SU-DHL-6 (cell line): ENCODE results near the gene DIAPH2.

Experiments
- H2AFZ ChIP-seq: fragments of 200-600 bp; sonication (generic); 2 replicates; pipeline ENCODE4 v1.6.1; 2014; ENCODE audit warnings: low read depth, mild to moderate bottlenecking, moderate library complexity, mixed read lengths, antibody characterized with exemption, low read length; ENCODE audit not compliant: severe bottlenecking
- H3F3A ChIP-seq: fragments of 200-600 bp; shearing (Covaris generic); 2 replicates; pipeline ENCODE4 v1.6.0; 2016; ENCODE audit warnings: antibody characterized with exemption, mild to moderate bottlenecking; ENCODE audit not compliant: insufficient read depth
- H3K27ac ChIP-seq: fragments of 200-600 bp; sonication (generic); 2 replicates; pipeline ENCODE4 v1.5.1; 2016; ENCODE audit warnings: low read depth, mild to moderate bottlenecking, low read length, moderate library complexity, mixed read lengths
- H3K27me3 ChIP-seq: fragments of 200-600 bp; sonication (generic), shearing (Covaris generic); 2 replicates; pipeline ENCODE4 v1.6.0; 2014; ENCODE audit warnings: mild to moderate bottlenecking, low read length
- H3K36me3 ChIP-seq: fragments of 200-600 bp; sonication (generic); 2 replicates; pipeline ENCODE4 v1.6.1; 2014; ENCODE audit warnings: mild to moderate bottlenecking, low read length, mixed read lengths
- H3K4me2 ChIP-seq: fragments of 300-600, 200-600 bp; shearing (Covaris generic), sonication (generic); 2 replicates; pipeline ENCODE4 v1.6.0; 2014; ENCODE audit warnings: low read length, low read depth, mild to moderate bottlenecking; ENCODE audit not compliant: poor library complexity, severe bottlenecking
- H3K4me3 ChIP-seq: fragments of 200-600 bp; sonication (generic); 2 replicates; pipeline ENCODE4 v1.5.1; 2014; ENCODE audit warnings: antibody characterized with exemption, low read length, mild to moderate bottlenecking, mixed read lengths; ENCODE audit not compliant: insufficient read depth, poor library complexity, severe bottlenecking
- H3K79me2 ChIP-seq: fragments of 200-600 bp; sonication (generic); 2 replicates; pipeline ENCODE4 v1.6.1; 2014; ENCODE audit warnings: mild to moderate bottlenecking, low read length, moderate library complexity; ENCODE audit not compliant: insufficient read depth
- H3K9ac ChIP-seq: fragments of 200-600 bp; sonication (generic); 2 replicates; pipeline ENCODE4 v1.7.0; 2014; ENCODE audit warnings: mild to moderate bottlenecking, low read length
- H3K9me2 ChIP-seq: fragments of 200-600 bp; sonication (generic); replicated peaks from 2 replicates; pipeline ENCODE4 v1.6.1; 2014; ENCODE audit warnings: low read length; ENCODE audit not compliant: insufficient read depth
- H3K9me3 ChIP-seq: fragments of 200-600 bp; sonication (generic); 2 replicates; pipeline ENCODE4 v1.6.1; 2014; ENCODE audit warnings: low read length, mixed read lengths; ENCODE audit not compliant: insufficient read depth
- H4K20me1 ChIP-seq: fragments of 200-600 bp; sonication (generic); 2 replicates; pipeline ENCODE4 v1.6.1; 2014; ENCODE audit warnings: low read depth, mild to moderate bottlenecking, antibody characterized with exemption, low read length, moderate library complexity, mixed read lengths
- CTCF ChIP-seq: fragments of 200-600 bp; sonication (generic); IDR thresholded peaks from one replicate; pipeline ENCODE4 v1.5.1; 2017; ENCODE audit warnings: antibody characterized with exemption, mild to moderate bottlenecking, low read length, moderate library complexity; ENCODE audit not compliant: insufficient read depth, poor library complexity, severe bottlenecking
- EZH2phosphoT487 ChIP-seq: fragments of 200-600 bp; sonication (generic), shearing (Covaris generic); conservative IDR thresholded peaks from 2 replicates; pipeline ENCODE4 v1.6.1; 2018; ENCODE audit warnings: mild to moderate bottlenecking, antibody characterized with exemption, low read length, moderate library complexity, mixed read lengths

DIAPH2 gene

DNA sequence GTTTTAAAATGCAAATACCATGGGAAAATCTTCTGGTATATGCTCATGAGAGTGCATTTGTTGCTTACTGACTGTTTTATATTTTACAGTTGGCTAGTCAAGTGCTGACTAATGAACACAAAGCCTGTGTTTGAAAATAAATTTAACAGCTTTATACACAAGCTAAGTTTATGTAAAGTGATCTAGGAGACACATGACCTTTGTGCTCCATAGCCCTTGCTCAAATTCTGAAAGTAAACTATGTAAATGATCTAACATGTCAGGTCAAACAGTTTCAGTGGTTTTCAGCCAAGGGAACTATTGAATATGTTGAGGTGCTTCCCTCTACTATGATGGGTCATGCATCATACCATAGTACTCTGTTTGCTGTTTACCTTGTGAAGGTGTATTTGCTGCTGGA is 36.7 kb downstream of the DIAPH2 start:
- no peak overlapping the region for H2AFZ ChIP-seq
- H3K4me2 ChIP-seq = no peak overlapping the region
- H3K27ac ChIP-seq = no peak overlapping the region
- no peaks in the 10 kb centered on the region for H3K9me3 ChIP-seq
- peaks cover 6% of the 10 kb centered on the region; the same call in 1 of the 2 replicates for H3K79me2 ChIP-seq
- TF ChIP-seq CTCF (no peak), EZH2phosphoT487 (no peak)
- H3K9me2 ChIP-seq = no peaks in the 10 kb centered on the region
- H3K9ac ChIP-seq = no peak overlapping the region
- H3K4me3 ChIP-seq = no peak overlapping the region
- H3F3A ChIP-seq = no peaks in the 10 kb centered on the region
- no peaks in the 10 kb centered on the region for H3K36me3 ChIP-seq
- H3K27me3 ChIP-seq = no peaks in the 10 kb centered on the region
- no peaks in the 10 kb centered on the region for H4K20me1 ChIP-seq

GRCh38 chrX:96722781-96723180 is 38.1 kb downstream of the DIAPH2 start:
- no peaks in the 10 kb centered on the region for H4K20me1 ChIP-seq
- no peaks in the 10 kb centered on the region for H3K36me3 ChIP-seq
- H3F3A ChIP-seq = no peaks in the 10 kb centered on the region
- no peak overlapping the region for H3K4me2 ChIP-seq
- no peak overlapping the region for H2AFZ ChIP-seq
- H3K9me3 ChIP-seq = no peaks in the 10 kb centered on the region
- H3K4me3 ChIP-seq = no peak overlapping the region
- H3K9me2 ChIP-seq = no peaks in the 10 kb centered on the region
- peaks cover 6% of the 10 kb centered on the region; the same call in 1 of the 2 replicates for H3K79me2 ChIP-seq
- no peak for TF ChIP-seq CTCF
- TF ChIP-seq EZH2phosphoT487 = no peak
- H3K9ac ChIP-seq = no peak overlapping the region
- H3K27me3 ChIP-seq = no peaks in the 10 kb centered on the region
- no peak overlapping the region for H3K27ac ChIP-seq

- H3K4me3 ChIP-seq = no peak overlapping the region
- no peaks in the 10 kb centered on the region for H3K9me3 ChIP-seq
- no peaks in the 10 kb centered on the region for H3K27me3 ChIP-seq
- no peak overlapping the region for H3K4me2 ChIP-seq
- no peak overlapping the region for H3K27ac ChIP-seq
- H2AFZ ChIP-seq = no peak overlapping the region
- H3F3A ChIP-seq = no peaks in the 10 kb centered on the region
- no peaks in the 10 kb centered on the region for H4K20me1 ChIP-seq
- H3K36me3 ChIP-seq = no peaks in the 10 kb centered on the region
- H3K9ac ChIP-seq = no peak overlapping the region
- H3K9me2 ChIP-seq = no peaks in the 10 kb centered on the region
- TF ChIP-seq CTCF (no peak), EZH2phosphoT487 (no peak)
- peaks cover 3% of the 10 kb centered on the region; the same call in 1 of the 2 replicates for H3K79me2 ChIP-seq
Measured at GRCh38 chrX:96729053-96729452, 44.4 kb downstream of the DIAPH2 start.
